Measurements from ENCODE around the gene TCFL5.

Gene TCFL5

GRCh38 chr20:62797671-62798532 is 63.7 kb downstream of the TCFL5 start:
- DNase-seq (ENCODE audit: low read depth in 2 of 2): no peak

DNA sequence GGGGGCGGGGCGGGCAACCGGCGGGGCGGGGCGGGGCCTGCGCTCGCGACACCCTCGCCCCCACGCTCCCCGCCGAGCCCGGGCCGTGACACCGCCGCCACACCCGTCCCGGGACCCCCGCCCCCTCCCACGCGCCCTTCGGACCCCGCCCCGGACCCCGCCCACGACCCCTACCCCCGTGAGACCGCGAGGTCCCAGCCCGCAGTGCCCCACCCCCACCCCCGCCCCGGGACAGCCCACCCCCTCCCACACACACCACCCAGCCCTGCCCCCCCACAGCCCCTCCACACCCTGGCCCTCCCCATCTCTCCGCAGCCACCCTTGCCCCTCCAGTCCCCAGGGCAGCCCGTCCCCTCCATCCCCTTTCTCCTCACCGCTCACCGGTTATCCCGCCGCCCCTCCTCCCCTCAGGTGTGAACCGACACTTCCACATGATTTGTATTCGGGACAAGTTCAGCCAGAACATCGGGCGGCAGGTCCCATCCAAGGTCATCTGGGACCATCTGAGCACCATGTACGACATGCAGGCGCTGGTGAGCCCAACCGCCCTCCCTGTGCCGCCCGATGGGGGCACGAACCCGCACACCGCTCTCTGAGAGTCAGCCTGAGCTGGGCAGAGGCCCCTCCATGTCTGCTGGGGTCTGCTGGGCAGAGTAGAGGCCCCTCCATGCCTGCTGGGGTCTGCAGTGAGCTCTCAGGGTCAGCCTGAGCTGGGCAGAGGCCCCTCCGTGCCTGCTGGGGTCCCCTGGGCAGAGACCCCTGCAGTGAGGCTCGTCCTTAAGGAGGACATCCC is 64.7 kb downstream of the TCFL5 start:
- DNase-seq (ENCODE audit: low read depth in 2 of 2): no peak

- peak; percentile 52 to 64 for DNase-seq (ENCODE audit: low read depth in 2 of 2)
Observed at GRCh38 chr20:62795023-62795761, 66.4 kb downstream of the TCFL5 start.

- DNase-seq (ENCODE audit: low read depth in 2 of 2): peak; percentile 89 to 90
Observed at GRCh38 chr20:62794007-62794724, 67.5 kb downstream of the TCFL5 start.

GRCh38 chr20:62793757-62794006 is 67.9 kb downstream of the TCFL5 start:
- no peak for DNase-seq (ENCODE audit: low read depth in 2 of 2)

DNA sequence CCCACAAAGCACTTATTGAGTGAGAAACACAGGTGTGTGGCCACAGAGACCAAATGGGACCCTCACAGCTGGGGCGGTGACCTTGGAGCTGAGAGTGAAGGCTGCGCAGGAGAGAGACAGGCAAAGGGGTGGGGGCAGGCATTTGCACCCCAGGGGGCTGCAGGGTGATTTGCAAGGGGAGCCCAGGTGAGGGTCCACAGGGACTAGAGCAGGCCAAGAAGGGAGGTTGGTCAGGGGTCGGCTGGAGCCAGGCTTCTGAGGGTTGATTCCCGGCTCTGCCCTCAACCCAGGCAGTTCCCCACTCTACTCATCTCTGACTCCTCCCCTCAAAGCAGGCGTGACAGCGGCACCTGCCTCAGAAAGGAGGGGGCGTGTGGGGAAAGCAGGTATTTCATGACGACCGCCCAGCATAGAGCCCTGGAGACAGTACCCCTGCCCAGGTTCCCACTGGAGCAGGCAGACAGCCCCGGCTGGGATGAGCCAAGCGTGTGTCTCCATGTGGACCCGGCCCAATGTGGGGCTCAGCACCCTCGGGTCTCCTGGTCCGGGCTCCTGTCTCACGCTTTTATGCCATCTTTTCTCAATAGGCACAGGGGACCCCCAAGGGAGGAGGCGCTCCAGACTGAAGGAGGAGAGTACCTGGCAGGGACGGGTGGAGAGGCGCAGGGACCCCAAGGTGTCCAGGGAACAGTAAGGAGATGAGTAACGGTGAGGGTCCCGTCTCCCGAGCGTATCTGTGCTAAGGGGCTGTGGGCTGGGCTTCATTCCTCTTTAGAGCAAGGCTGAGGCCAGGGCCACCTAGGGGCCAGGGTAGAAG is 68.5 kb downstream of the TCFL5 start:
- DNase-seq (ENCODE audit: low read depth in 2 of 2): no peak

- DNase-seq (ENCODE audit: low read depth in 2 of 2): no peak
Observed at GRCh38 chr20:62792182-62792939, 69.3 kb downstream of the TCFL5 start.

GRCh38 chr20:62791301-62792181 is 70.1 kb downstream of the TCFL5 start:
- DNase-seq (ENCODE audit: low read depth in 2 of 2): peak; percentile 56 to 64
